SU-DHL-6 (cell line): Measurements from ENCODE around the gene ZNF837.

Experiments
- EZH2phosphoT487 ChIP-seq: fragments of 200-600 bp; sonication (generic), shearing (Covaris generic); conservative IDR thresholded peaks from 2 replicates; pipeline ENCODE4 v1.6.1; 2018; ENCODE audit warnings: mild to moderate bottlenecking, antibody characterized with exemption, low read length, moderate library complexity, mixed read lengths
- TF ChIP-seq, protein P1 (sequence below): fragments of 200-600 bp; sonication (generic); IDR thresholded peaks from one replicate; pipeline ENCODE4 v1.5.1; 2017; ENCODE audit warnings: antibody characterized with exemption, mild to moderate bottlenecking, low read length, moderate library complexity; ENCODE audit not compliant: insufficient read depth, poor library complexity, severe bottlenecking

DNA sequence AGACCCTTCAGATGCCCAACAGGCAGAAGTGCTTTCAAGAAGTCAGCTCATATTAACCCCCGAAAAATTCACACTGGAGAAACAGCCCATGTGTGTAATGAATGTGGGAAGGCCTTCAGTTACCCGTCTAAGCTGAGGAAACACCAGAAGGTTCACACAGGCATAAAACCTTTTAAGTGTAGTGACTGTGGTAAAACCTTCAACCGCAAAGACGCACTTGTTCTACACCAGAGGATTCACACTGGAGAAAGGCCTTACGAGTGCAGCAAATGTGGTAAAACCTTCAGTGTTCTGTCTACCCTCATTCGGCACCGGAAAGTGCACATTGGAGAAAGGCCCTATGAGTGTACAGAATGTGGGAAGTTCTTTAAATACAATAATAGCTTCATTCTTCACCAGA, 36.2 kb upstream of the ZNF837 start:
- TF ChIP-seq, protein P1, sequence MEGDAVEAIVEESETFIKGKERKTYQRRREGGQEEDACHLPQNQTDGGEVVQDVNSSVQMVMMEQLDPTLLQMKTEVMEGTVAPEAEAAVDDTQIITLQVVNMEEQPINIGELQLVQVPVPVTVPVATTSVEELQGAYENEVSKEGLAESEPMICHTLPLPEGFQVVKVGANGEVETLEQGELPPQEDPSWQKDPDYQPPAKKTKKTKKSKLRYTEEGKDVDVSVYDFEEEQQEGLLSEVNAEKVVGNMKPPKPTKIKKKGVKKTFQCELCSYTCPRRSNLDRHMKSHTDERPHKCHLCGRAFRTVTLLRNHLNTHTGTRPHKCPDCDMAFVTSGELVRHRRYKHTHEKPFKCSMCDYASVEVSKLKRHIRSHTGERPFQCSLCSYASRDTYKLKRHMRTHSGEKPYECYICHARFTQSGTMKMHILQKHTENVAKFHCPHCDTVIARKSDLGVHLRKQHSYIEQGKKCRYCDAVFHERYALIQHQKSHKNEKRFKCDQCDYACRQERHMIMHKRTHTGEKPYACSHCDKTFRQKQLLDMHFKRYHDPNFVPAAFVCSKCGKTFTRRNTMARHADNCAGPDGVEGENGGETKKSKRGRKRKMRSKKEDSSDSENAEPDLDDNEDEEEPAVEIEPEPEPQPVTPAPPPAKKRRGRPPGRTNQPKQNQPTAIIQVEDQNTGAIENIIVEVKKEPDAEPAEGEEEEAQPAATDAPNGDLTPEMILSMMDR = no peak
- TF ChIP-seq EZH2phosphoT487 = no peak
